Prostate gland (tissue), 2 donors: ENCODE measurements around the gene CACNA1I. TPM values are rescaled to one million over a fixed set of nuclear protein-coding genes. Genes with fewer than 3 reads are reported as not detected.

Source experiments
- DNase-seq: peaks from one replicate; pipeline ENCODE4 v3.0.0-alpha.2; 2019; ENCODE audit warnings: low spot score
- H3K27ac ChIP-seq, 2 donors: fragments of 200-600 bp; sonication (generic); 2 replicates each; pipeline ENCODE4 v1.5.1; 2017 to 2019
- H3K27me3 ChIP-seq: fragments of 200-600 bp; sonication (generic); replicated peaks from 2 replicates; pipeline ENCODE4 v1.5.1; 2019; ENCODE audit not compliant: insufficient read depth
- H3K36me3 ChIP-seq, 2 donors: fragments of 200-600 bp; sonication (generic); 1 replicate in 1 of 2; 2 replicates in 1 of 2; pipeline versions ENCODE4 v1.5.1 to v1.8.1; 2017 to 2019
- H3K4me1 ChIP-seq: fragments of 200-600 bp; sonication (generic); replicated peaks from 2 replicates; pipeline ENCODE4 v1.5.1; 2019
- H3K4me3 ChIP-seq, 2 donors: fragments of 200-600 bp; sonication (generic); 2 replicates each; pipeline ENCODE4 v1.5.1; 2017 to 2019
- H3K9me3 ChIP-seq: fragments of 200-600 bp; sonication (generic); 2 replicates; pipeline ENCODE4 v1.5.1; 2017
- POLR2A ChIP-seq: fragments of 450-650 bp; IDR thresholded peaks from one replicate; pipeline ENCODE4 v1.6.1; 2016; ENCODE audit warnings: antibody characterized with exemption, mild to moderate bottlenecking
- POLR2AphosphoS5 ChIP-seq: sonication (generic); formaldehyde crosslinking; IDR thresholded peaks from one replicate; pipeline ENCODE4 v1.6.1; 2017; ENCODE audit warnings: antibody characterized with exemption
- WGBS: methylation state at CpG from one replicate; pipeline ENCODE4 v1.1.5; 2018; 5-methylcytosine and 5-hydroxymethylcytosine counted together
- intact Hi-C: fragments of 100-400 bp; cut with DNase I; formaldehyde crosslinking; loops from one replicate; pipeline ENCODE4 v1.14.2; 2022
- total RNA-seq, 2 donors: library from RNA; depleted of rRNA; stranded (reverse); fragments of >200 nt; gene quantifications; one replicate each; pipeline ENCODE4 v1.1.0, GENCODE V29; 2016
- TF ChIP-seq, protein P1 (sequence below), 4 experiments: fragments of 200-600 bp in 2 of 4; fragments of 450-650 bp in 2 of 4; sonication (generic) in 2 of 4; IDR thresholded peaks; 1 replicate in 3 of 4; 2 replicates in 1 of 4; pipeline ENCODE4 v1.5.1; 2016 to 2019; ENCODE audit warnings: antibody characterized with exemption in 4 of 4, mild to moderate bottlenecking in 2 of 4, moderate library complexity in 2 of 4

Gene CACNA1I
- total RNA-seq, 2 donors from 2014 or later: 0.05 to 0.68 TPM

DNA sequence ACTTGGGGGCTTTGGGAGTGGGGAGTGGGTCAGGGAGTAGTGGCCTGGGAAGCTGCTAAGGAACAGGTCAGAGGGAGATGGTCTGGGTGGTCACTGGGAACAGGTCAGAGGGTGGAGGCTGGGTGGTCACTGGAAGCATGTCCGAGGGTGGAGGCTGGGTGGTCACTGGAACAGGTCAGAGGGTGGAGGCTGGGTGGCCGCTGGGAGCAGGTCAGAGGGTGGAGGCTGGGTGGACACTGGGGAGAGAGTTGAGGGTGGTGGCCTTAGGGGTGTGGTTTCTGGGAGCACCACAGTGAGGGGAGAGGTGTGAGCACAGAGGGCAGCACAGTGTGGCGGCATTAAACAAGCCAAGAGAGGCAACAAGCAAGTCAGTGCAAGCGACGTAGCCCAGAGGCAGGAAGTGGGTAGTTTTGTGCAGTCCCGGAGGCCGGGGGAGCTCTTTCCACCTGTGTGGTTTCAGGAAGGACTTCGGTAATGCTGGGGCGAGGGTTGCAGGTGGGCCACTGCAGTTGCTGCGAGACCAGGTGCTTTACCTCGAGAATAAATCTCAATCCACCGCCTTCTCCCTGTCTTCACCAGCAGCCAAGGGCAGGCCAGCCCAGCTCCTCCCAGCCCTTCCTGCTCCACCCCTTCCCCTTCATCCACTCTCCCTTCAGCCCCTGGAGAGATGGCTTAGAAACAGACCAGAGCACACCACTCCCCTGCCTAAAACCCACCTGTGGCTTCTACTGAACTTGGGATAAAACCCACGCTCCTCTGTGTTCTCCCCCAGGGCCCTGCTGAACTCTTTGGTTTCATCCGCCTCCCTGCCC lies 3.2 kb upstream of the CACNA1I start:
- Histone ChIP-seq H3K36me3 (no peaks in the 10 kb centered on the region), H3K27me3 (no peaks in the 10 kb centered on the region), H3K27ac (no peak overlapping the region), H3K4me1 (no peaks in the 10 kb centered on the region), H3K9me3 (no peaks in the 10 kb centered on the region), H3K4me3 (no peak overlapping the region)
- WGBS: 44% methylated on average over 14 of the region's 14 CpGs
- TF ChIP-seq, protein P1, sequence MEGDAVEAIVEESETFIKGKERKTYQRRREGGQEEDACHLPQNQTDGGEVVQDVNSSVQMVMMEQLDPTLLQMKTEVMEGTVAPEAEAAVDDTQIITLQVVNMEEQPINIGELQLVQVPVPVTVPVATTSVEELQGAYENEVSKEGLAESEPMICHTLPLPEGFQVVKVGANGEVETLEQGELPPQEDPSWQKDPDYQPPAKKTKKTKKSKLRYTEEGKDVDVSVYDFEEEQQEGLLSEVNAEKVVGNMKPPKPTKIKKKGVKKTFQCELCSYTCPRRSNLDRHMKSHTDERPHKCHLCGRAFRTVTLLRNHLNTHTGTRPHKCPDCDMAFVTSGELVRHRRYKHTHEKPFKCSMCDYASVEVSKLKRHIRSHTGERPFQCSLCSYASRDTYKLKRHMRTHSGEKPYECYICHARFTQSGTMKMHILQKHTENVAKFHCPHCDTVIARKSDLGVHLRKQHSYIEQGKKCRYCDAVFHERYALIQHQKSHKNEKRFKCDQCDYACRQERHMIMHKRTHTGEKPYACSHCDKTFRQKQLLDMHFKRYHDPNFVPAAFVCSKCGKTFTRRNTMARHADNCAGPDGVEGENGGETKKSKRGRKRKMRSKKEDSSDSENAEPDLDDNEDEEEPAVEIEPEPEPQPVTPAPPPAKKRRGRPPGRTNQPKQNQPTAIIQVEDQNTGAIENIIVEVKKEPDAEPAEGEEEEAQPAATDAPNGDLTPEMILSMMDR (IDR thresholded peaks at IDR 0.05): no peak
- TF ChIP-seq POLR2AphosphoS5: no peak
- DNase-seq: no peak
- intact Hi-C loops: no loop called here

DNA sequence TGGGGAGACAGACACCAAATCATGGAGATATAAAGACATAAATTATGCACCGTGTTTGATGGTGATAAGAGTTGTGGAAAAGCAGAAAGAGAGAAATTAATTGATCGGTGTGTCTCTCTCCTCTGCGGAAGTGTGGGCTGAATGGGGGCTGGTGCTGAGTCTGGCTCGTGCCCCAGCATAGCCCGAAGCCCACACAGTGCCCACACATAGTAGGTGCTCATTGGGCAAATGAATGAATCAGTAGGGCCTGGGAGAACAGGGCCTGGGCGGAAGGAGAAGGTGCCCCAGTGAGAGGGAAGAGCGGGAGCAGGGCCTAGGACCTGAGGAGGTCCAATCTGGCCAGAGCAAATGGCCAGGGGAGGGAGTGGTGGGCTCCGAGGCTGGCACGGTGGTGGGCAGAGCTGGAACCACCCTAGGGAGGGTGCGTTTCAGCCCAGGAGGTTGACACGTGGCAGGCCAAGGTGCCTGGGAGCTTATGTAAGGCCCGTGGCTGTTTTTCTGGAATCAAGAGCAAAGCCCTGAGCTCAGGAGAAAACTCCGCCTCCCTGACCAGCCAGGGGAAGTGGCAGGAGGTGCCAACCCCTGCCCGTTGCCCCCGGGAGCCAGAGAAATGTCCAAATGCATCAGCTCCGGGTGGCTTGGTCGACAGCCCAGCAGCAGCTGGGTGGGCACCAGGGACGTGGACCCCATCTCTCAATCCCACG lies 2.1 kb upstream of the CACNA1I start:
- H3K27ac ChIP-seq: no peak overlapping the region
- H3K4me1 ChIP-seq: no peaks in the 10 kb centered on the region
- H3K27me3 ChIP-seq: no peaks in the 10 kb centered on the region
- no peaks in the 10 kb centered on the region for H3K9me3 ChIP-seq
- no peak overlapping the region for H3K4me3 ChIP-seq
- no peaks in the 10 kb centered on the region for H3K36me3 ChIP-seq
- WGBS: 78% methylated on average over 19 of the region's 19 CpGs
- TF ChIP-seq, protein P1 (IDR thresholded peaks at IDR 0.05): no peak
- TF ChIP-seq POLR2A: no peak
- TF ChIP-seq POLR2AphosphoS5: no peak
- intact Hi-C loops: no loop called here
- DNase-seq: no peak

DNA sequence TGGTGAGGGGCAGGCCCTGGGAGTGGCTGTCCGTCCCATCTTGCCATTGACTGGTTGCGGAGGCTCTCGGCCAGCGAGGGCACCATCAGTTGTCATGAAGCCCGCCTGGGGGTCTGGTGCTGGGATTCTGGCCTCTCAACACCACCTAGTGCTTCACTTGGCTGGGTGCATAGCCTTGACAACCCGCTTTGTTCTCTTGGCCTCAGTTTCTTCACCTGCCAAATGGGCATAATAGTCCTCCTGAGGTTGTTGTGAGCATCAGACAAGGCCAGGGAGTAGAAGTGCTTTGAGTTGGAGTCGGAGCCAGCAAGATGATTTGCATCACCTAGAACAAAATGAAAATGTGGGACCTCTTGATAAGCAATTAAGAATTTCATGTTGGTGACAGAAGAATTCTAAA lies 1.5 kb upstream of the CACNA1I start:
- intact Hi-C loops: no loop called here
- H3K4me3 ChIP-seq: no peak overlapping the region
- no peaks in the 10 kb centered on the region for H3K9me3 ChIP-seq
- H3K27me3 ChIP-seq: no peaks in the 10 kb centered on the region
- H3K27ac ChIP-seq: no peak overlapping the region
- 98% methylated on average over 7 of the region's 7 CpGs for WGBS
- TF ChIP-seq, protein P1 (IDR thresholded peaks at IDR 0.05): no peak
- no peak for TF ChIP-seq POLR2AphosphoS5
- TF ChIP-seq POLR2A: no peak
- DNase-seq: no peak
- no peaks in the 10 kb centered on the region for H3K36me3 ChIP-seq
- H3K4me1 ChIP-seq: no peaks in the 10 kb centered on the region

DNA sequence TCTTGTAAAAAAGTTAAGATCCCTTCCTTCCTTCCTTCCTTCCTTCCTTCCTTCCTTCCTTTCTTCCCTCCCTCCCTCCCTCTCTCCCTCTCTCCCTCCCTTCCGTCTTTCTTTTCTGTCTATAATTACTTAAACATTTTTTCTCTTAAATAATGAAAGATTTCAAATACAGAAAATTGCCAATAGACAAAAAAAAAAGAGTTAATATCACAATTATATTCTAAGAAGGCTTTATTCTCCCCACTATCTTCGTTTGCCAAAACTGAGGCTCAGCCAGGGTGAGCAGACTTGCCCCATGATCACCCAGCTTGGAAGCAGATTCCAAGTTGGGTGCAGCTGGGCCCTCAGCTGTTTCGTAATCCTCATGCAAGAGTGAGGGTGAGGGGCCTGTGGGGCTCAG lies 327 bp upstream of the CACNA1I start:
- Histone ChIP-seq H3K4me3 (no peak overlapping the region), H3K27me3 (no peaks in the 10 kb centered on the region)
- 94% methylated on average over 3 of the region's 3 CpGs for WGBS

More for the DNA sequence above, 327 bp upstream of the CACNA1I start:
- intact Hi-C loops: no loop called here
- H3K4me1 ChIP-seq: no peaks in the 10 kb centered on the region
- H3K27ac ChIP-seq: no peak overlapping the region
- H3K9me3 ChIP-seq: no peaks in the 10 kb centered on the region
- H3K36me3 ChIP-seq: no peaks in the 10 kb centered on the region
- no peak for DNase-seq
- TF ChIP-seq, protein P1 (IDR thresholded peaks at IDR 0.05): no peak
- no peak for TF ChIP-seq POLR2AphosphoS5
- TF ChIP-seq POLR2A: no peak
